Activated B cell treated with CpG ODN at 0.5 μM for 24 hours (primary cell): ENCODE measurements around the gene NCAM1. TPM values are rescaled to one million over a fixed set of nuclear protein-coding genes. Genes with fewer than 3 reads are reported as not detected.

Source experiments
- ATAC-seq: fragments of 200-7000 bp; cut with Tn5 transposase; one replicate; pipeline ENCODE4 v1.10.0; 2021; ENCODE audit warnings: low read depth, mild to moderate bottlenecking, moderate library complexity
- CTCF ChIA-PET: fragments of 350-600 bp; sonication (Branson Sonifier 250); formaldehyde crosslinking; loops from one replicate; lab custom pipeline; 2021; ENCODE audit warnings: antibody characterized with exemption; lab: Charles Lee
- POLR2A ChIA-PET: fragments of 350-600 bp; sonication (Branson Sonifier 250); formaldehyde crosslinking; loops from one replicate; lab custom pipeline; 2021; ENCODE audit warnings: antibody characterized with exemption; lab: Charles Lee
- DNase-seq: peaks from one replicate; pipeline ENCODE4 v3.0.0; 2022
- H3K27ac Mint-ChIP-seq: one replicate; pipeline ENCODE4 v1.8.0; 2020; ENCODE audit warnings: mixed read lengths
- H3K27me3 Mint-ChIP-seq: one replicate; pipeline ENCODE4 v1.8.0; 2021; ENCODE audit warnings: mixed read lengths
- H3K36me3 Mint-ChIP-seq: one replicate; pipeline ENCODE4 v1.8.0; 2021; ENCODE audit warnings: low read depth, mixed read lengths
- H3K4me1 Mint-ChIP-seq: one replicate; pipeline ENCODE4 v1.8.0; 2021; ENCODE audit warnings: mixed read lengths
- H3K4me3 Mint-ChIP-seq: one replicate; pipeline ENCODE4 v1.8.0; 2020; ENCODE audit warnings: mild to moderate bottlenecking, mixed read lengths
- H3K9me3 Mint-ChIP-seq: one replicate; pipeline ENCODE4 v1.8.0; 2020; ENCODE audit warnings: mixed read lengths
- CTCF ChIP-seq: fragments of 200-600 bp; IDR thresholded peaks from one replicate; pipeline ENCODE4 v1.8.0; 2022; ENCODE audit warnings: antibody characterized with exemption, mild to moderate bottlenecking
- intact Hi-C: fragments of 100-400 bp; cut with micrococcal nuclease; formaldehyde crosslinking; loops from one replicate; pipeline ENCODE4 v1.15.1; 2024
- total RNA-seq: library from RNA; stranded (reverse); gene quantifications from 2 replicates; pipeline ENCODE4 v1.2.3, GENCODE V29; 2022

NCAM1 gene
- total RNA-seq, 1 donor from 2014 or later, result not detected

- DNase-seq (no peak), ATAC-seq (no peak)
- H3K4me3 Mint-ChIP-seq, result no peak overlapping the region
- ChIA-PET POLR2A (no interaction called here), CTCF (no interaction called here)
- H3K27me3 Mint-ChIP-seq, result peaks cover 16% of the 10 kb centered on the region
- H3K9me3 Mint-ChIP-seq, result no peaks in the 10 kb centered on the region
- intact Hi-C loops, result no loop called here
- TF ChIP-seq CTCF, result no peak
- no peaks in the 10 kb centered on the region for H3K4me1 Mint-ChIP-seq
- H3K27ac Mint-ChIP-seq, result no peak overlapping the region
- H3K36me3 Mint-ChIP-seq, result no peaks in the 10 kb centered on the region
Observed at GRCh38 chr11:112968941-112969713, 7.9 kb downstream of the NCAM1 start.

GRCh38 chr11:112971195-112971594 lies 10.0 kb downstream of the NCAM1 start:
- ChIA-PET POLR2A (no interaction called here), CTCF (no interaction called here)
- ATAC-seq, result no peak
- Mint-ChIP-seq H3K4me1 (no peaks in the 10 kb centered on the region), H3K4me3 (no peak overlapping the region), H3K9me3 (no peaks in the 10 kb centered on the region), H3K27me3 (peaks cover 7% of the 10 kb centered on the region), H3K27ac (no peak overlapping the region), H3K36me3 (no peaks in the 10 kb centered on the region)
- DNase-seq, result no peak
- intact Hi-C loops, result no loop called here
- no peak for TF ChIP-seq CTCF

GRCh38 chr11:112971827-112972226 lies 10.6 kb downstream of the NCAM1 start:
- POLR2A ChIA-PET, result no interaction called here
- no peaks in the 10 kb centered on the region for H3K36me3 Mint-ChIP-seq

GRCh38 chr11:112972399-112973145 lies 11.4 kb downstream of the NCAM1 start:
- DNase-seq, result no peak
- ChIA-PET CTCF (no interaction called here), POLR2A (no interaction called here)
- intact Hi-C loops, result no loop called here
- Mint-ChIP-seq H3K36me3 (no peaks in the 10 kb centered on the region), H3K27me3 (peaks cover 3% of the 10 kb centered on the region), H3K9me3 (no peaks in the 10 kb centered on the region), H3K27ac (no peak overlapping the region), H3K4me1 (no peaks in the 10 kb centered on the region), H3K4me3 (no peak overlapping the region)
- ATAC-seq, result no peak
- TF ChIP-seq CTCF, result no peak

More at GRCh38 chr11:112971827-112972226, 10.6 kb downstream of the NCAM1 start:
- DNase-seq, result no peak
- Mint-ChIP-seq H3K4me3 (no peak overlapping the region), H3K4me1 (no peaks in the 10 kb centered on the region), H3K9me3 (no peaks in the 10 kb centered on the region), H3K27ac (no peak overlapping the region), H3K27me3 (peaks cover 7% of the 10 kb centered on the region)
- TF ChIP-seq CTCF, result no peak
- intact Hi-C loops, result no loop called here
- CTCF ChIA-PET, result no interaction called here
- ATAC-seq, result no peak

GRCh38 chr11:112975051-112975450 lies 13.8 kb downstream of the NCAM1 start:
- POLR2A ChIA-PET, result no interaction called here
- H3K27ac Mint-ChIP-seq, result no peak overlapping the region
- H3K4me1 Mint-ChIP-seq, result no peaks in the 10 kb centered on the region
- no peak overlapping the region for H3K4me3 Mint-ChIP-seq
- no peak for TF ChIP-seq CTCF
- intact Hi-C loops, result no loop called here
- no peaks in the 10 kb centered on the region for H3K9me3 Mint-ChIP-seq
- peaks cover 5% of the 10 kb centered on the region for H3K27me3 Mint-ChIP-seq
- H3K36me3 Mint-ChIP-seq, result no peaks in the 10 kb centered on the region
- CTCF ChIA-PET, result no interaction called here
- no peak for DNase-seq
- no peak for ATAC-seq
